Measurements from ENCODE around the gene SYNGR3.
"Not testable (repeated sequence)": the region's sequence is repeated elsewhere in the genome, so short reads cannot be mapped to it uniquely, and the experiment has no call there.

Gene SYNGR3

GRCh38 chr16:2030036-2030435, 40.3 kb downstream of the SYNGR3 start:
- DNase-seq, result no peak

GRCh38 chr16:2031081-2031577, 41.4 kb downstream of the SYNGR3 start:
- no peak for DNase-seq

DNA sequence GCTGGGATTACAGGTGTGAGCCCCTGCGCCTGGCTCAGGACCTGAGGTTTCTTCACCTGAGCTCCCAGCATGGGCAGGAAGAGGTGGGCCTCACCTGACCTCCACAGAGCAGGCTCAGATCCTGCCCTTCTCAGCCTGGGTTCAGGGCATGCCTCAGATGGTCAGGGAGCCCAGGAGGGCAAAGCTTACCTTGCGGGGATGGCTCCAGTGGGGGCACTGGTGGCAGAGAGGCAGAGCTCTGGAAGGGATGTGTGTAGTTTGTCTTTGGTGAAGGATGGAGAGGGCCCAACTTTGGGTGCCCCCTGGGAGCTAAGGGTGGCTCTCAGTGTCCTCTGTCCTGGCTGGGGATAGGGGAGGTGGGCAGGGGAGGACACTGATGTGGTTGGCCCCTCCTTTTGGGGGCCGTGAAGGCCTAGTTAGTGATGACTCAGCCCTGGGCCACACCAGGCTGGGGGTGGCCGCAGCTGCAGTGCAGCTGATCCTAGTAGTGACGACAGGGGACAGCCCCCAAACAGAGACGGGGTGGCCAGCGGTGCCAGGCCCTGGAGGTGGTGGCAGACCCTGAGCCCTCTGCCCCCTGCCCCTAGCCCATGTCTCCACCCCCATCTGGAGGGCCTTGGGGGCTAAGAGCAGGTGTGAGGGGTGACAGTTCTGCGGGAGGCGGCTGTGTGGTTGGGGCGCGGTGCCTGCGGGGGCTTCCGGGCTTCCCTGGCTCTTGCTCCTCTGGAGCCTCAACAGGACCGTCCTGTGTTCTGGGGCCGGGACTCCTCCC, 42.7 kb downstream of the SYNGR3 start:
- DNase-seq, result no peak

GRCh38 chr16:2033057-2033908, 43.5 kb downstream of the SYNGR3 start:
- DNase-seq, result no peak

DNA sequence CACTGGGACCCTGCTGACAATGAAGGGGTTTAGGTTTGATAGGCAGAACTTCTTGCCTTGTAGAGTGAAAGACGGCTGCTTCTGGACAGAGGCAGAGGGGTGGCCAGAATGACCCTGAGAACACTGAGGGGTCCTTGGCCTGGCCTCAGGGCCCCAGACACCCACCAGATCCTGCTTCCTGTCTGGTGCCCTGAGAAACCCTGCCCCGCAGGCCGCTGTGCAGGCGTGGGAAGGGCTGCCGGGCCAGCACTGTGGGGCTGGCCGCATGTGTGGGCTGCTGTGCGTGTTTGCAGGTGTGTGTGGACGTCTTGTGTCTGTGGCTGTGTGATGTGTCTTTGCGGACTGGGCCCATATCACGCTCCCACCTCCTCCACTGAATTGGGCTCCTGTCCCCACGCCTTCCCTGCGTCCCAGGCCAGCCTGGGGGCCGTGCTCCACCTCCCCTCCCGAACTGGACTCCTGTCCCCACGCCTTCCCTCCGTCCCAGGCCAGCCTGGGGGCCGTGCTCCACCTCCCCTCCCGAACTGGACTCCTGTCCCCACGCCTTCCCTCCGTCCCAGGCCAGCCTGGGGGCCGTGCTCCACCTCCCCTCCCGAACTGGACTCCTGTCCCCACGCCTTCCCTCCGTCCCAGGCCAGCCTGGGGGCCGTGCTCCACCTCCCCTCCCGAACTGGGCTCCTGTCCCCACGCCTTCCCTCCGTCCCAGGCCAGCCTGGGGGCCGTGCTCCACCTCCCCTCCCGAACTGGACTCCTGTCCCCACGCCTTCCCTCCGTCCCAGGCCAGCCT, 44.3 kb downstream of the SYNGR3 start:
- not testable (repeated sequence) for DNase-seq

- DNase-seq, result no peak
Observed at GRCh38 chr16:2034696-2035430, 45.1 kb downstream of the SYNGR3 start.

DNA sequence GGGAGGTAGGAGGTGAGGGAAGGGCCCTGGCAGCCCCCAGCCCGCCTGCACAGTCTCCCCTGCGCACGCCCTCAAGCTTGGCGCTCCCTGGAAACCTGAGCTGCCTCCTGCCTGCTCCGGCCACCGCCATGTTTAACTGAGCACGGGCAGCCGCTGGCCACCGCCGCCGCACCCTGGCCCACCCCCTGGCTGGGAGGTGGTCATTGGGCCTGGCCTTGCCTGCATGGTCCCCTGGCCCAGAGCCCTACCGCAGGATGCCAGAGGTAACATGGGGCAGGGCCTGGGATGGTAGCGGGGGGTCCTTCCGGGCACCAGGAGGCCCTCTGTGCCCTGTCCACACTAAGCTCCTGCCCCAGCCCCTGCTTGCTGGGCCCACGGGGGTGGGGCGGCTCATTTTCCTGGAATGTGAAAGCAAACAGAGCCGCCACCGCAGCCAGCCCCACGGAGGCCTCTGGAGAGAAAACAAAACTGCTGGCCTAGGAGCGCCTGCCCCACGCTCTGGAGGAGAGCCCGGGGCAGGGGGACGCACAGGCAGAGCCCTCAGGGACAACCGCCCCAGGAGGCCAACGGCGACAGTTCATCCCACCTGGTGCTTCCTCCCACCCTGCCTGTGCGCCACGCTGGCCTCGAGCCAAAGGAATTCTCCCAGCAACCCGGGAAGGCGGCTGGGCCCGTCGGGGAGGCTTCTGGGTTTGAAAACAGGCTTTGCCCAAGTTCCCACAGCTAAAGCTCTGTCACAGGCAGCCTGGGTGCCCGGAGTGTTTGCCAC, 45.8 kb downstream of the SYNGR3 start:
- no peak for DNase-seq

DNA sequence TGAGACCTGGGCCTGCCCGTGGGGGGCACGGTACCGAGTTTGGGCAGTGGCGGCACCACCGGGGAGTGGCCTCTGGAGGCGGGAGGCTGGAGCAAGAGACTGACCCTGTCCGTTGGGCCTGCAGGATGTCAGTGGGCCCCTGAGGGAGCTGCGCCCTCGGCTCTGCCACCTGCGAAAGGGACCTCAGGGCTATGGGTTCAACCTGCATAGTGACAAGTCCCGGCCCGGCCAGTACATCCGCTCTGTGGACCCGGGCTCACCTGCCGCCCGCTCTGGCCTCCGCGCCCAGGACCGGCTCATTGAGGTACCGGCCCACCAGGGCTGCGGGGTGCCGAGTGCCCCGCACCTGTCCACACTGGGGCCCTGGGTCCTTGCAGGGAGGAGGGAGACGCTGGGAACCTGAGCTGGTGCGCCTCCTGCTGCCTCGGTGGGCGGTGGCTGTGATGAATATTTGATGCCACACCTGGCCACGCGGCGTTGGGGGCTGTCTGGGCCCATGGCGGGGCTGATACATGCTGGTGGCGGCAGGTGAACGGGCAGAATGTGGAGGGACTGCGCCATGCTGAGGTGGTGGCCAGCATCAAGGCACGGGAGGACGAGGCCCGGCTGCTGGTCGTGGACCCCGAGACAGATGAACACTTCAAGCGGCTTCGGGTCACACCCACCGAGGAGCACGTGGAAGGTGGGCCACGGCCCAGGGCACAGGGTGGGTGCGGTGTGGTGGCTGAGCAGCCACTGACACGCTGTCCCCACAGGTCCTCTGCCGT, 46.6 kb downstream of the SYNGR3 start:
- no peak for DNase-seq

GRCh38 chr16:2037115-2037514, 47.3 kb downstream of the SYNGR3 start:
- DNase-seq, result no peak

GRCh38 chr16:2037647-2038381, 48.0 kb downstream of the SYNGR3 start:
- no peak for DNase-seq

DNA sequence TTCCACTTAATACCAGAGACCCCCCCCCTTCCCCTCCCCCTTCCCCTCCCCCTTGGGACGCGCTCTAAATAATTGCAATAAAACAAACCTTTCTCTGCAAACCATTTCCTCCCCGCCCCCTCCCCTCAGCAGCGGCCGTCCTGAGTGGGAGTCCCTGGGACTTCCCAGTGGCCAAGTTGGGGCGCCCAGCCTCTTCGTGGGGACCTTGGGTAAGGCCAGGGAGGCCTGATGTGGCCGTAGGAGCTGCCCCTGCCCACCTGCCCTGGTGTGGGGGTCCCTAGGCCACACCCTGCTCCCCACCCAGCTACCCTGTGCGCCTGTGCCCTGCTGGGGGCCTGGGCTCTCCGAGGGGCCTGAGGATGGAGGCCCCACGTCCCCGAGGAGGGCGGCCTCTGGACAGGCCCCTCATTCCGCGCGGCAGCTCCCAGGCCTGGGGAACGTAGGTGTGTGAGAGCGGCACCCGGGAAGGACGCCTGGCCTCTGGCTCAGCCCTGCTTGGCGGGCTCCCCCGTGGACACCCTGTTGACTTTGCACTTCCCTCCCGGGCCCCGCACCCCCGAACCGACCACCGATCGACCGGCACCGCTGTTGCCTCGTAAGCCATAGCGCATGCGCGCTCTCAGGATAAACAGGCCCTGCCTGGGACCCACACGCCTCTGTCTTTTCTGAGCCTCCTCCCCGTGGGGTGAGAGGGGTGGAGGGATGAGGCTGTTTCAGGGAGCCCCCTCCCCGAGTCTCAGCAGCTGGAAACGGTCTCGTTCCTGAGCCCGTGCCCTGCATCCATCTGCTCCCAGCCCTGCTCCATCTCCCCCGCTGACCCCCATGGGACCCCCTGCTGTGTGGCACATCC, 48.8 kb downstream of the SYNGR3 start:
- DNase-seq, result no peak

DNA sequence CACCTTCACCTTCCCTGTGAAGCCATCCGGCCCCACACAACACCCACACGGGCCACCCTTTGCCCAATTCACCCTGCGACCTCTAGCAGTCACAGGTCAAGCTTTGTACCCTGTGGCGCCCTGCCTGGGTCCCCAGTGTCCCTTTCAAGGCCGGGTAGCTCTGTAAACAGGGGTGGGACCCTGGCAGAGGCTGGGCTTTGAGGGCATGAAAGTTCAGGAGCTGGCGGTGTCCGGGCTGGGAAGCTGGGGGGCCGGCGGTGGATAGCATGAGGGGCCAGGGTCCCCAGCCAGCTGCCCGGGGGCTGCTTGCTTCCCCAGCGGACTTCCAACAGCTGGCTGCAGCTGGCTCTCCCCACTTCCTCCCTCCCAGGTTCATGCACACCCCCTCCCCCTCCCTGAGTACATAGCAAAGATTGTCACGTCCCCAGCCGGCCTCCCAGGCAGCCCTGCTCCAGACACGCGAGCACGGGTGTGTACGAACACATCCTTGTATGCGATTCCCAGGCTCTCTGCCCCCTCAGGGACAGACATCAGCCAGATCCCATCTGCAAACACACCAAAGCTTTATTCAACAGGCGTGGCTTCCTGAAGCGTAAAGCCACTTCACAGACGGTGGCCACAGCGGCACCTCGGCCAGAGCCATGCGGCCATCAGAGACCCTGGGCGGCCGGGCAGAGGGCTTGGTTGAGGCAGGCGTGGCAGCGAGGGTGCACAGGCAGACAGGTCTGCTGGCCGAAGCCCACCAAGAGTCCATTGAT, 49.7 kb downstream of the SYNGR3 start:
- no peak for DNase-seq

GRCh38 chr16:2040041-2040786, 50.4 kb downstream of the SYNGR3 start:
- no peak for DNase-seq

- no peak for DNase-seq
Observed at GRCh38 chr16:2040787-2041522, 51.2 kb downstream of the SYNGR3 start.

- DNase-seq, result no peak
Observed at GRCh38 chr16:2042171-2042985, 52.6 kb downstream of the SYNGR3 start.

Data from central memory CD4-positive, alpha-beta T cell (primary cell).